HUES6 (cell line): ENCODE data around the gene TENM3.
"Not testable (repeated sequence)": the region's sequence is repeated elsewhere in the genome, so short reads cannot be mapped to it uniquely, and the experiment has no call there.

Source experiments
- H3K27ac ChIP-seq: 2 replicates; pipeline ENCODE4 v1.7.0; 2013; ENCODE audit warnings: low read depth, mild to moderate bottlenecking, low read length, inconsistent platforms
- H3K27me3 ChIP-seq: 2 replicates; pipeline ENCODE4 v1.6.1; 2013; ENCODE audit warnings: low read length; ENCODE audit not compliant: control insufficient read depth, insufficient read depth
- H3K36me3 ChIP-seq: 2 replicates; pipeline ENCODE4 v1.6.1; 2013; ENCODE audit warnings: low read length; ENCODE audit not compliant: control insufficient read depth, insufficient read depth
- H3K4me1 ChIP-seq: 2 replicates; pipeline ENCODE4 v1.6.1; 2013; ENCODE audit warnings: low read length; ENCODE audit not compliant: control insufficient read depth, insufficient read depth
- H3K4me3 ChIP-seq: 2 replicates; pipeline ENCODE4 v1.5.1; 2013; ENCODE audit warnings: low read depth, low read length
- H3K9ac ChIP-seq: one replicate; pipeline ENCODE4 v1.6.1; 2013; ENCODE audit warnings: mild to moderate bottlenecking, low read length
- H3K9me3 ChIP-seq: 2 replicates; pipeline ENCODE4 v1.6.1; 2013; ENCODE audit warnings: low read depth, low read length; ENCODE audit not compliant: control insufficient read depth, insufficient read depth

The TENM3 gene

DNA sequence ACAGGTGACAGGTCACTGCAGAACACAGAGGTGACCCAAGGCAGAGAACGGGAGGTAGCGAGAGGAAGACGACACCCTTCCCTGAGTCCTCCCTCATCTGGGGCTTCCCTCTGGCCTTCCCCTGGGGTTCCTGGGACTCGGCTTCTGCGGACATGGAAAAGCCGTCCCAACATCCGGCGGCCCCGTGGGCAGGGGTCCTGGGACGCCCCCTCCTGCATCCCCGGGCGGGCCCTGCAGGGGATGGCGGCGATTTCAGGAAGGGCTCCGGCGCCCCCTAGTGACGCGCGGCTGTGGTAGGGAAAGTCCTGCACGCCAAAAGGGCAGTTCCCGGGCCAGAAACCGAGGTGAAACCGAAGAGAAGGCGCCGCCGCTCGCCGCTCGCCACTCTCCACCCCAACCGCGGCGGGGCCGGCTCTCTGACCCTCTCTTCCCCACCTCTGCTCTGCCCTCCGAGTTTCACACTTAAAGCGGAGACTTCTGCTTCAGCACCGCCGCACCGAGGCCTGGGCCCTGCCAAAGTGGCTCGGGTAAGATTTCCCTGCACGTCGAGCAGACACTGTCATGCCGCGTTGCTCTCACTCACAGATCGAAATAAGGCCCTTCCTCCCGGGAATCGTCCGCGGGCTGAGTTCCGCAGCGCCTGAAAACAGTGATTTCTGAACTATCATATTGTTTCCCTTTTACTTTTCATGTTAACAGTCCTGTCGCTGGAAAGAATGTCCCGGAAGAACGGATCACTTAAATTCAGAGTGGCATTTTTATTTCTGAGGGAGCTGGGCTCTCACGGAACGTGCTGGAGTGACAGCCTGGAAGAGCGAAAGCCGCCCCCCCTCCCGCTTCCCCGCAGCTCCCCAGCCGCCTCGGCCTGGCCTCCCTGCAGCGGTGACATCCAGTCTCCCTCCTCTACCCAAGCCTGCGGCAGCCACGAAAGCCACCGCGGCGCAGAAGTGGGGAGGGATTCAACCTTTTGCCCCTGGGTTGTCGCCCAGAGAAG is 563.4 kb downstream of the TENM3 start:
- Histone ChIP-seq H3K27me3 (peaks cover 11% of the 10 kb centered on the region; the same call in 1 of the 2 replicates), H3K4me3 (peak overlapping the region; percentile 69), H3K4me1 (peaks cover 7% of the 10 kb centered on the region; the same call in 1 of the 2 replicates), H3K36me3 (peaks cover 4% of the 10 kb centered on the region), H3K9me3 (peaks cover 31% of the 10 kb centered on the region), H3K9ac (peak overlapping the region; percentile 53), H3K27ac (no peak overlapping the region)

GRCh38 chr4:182807346-182807745 is 564.1 kb downstream of the TENM3 start:
- Histone ChIP-seq H3K27ac (no peak overlapping the region), H3K9ac (no peak overlapping the region), H3K4me3 (peak overlapping the region; percentile 69)

DNA sequence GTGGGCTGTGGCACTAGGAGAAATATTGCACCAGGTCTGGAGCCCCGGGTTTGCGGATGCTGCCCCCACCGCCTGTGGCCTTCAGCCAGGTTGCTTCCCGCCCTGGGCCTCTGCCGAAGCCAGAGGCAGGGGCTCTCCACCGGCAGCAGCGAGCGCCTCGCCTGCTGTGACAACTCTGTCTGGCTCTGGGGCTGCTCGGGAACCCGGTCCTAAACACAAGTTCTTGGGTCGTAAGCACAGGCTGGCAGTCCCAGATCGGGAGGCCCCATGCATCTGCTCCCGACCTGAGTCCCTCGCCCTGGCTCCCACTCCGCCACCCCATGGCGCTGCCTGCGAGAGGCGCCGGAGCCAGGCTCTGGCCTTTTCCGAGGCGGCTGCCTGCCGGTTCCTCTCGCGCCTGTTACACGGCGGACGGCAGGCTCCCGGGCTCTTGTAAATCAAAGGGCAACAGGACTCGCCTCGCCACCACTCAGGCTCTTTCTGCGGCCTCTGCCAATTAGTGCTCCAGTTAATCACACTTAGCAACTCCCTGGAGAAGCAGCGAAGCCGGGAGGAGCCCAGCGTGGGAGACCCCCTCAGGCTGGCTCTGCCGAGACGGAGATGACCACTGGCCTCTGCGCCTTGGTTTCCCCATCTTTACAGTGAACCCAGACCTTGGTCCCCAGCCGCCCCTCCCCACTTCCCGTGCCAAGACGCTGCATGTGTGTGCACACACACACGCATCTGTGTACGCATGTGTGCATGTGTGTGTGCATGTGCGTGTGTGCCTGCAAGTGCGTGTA is 564.8 kb downstream of the TENM3 start:
- H3K27me3 ChIP-seq, result peaks cover 11% of the 10 kb centered on the region; the same call in 1 of the 2 replicates
- H3K9ac ChIP-seq, result no peak overlapping the region
- H3K4me1 ChIP-seq, result peaks cover 7% of the 10 kb centered on the region; the same call in 1 of the 2 replicates
- no peak overlapping the region for H3K4me3 ChIP-seq
- peaks cover 4% of the 10 kb centered on the region for H3K36me3 ChIP-seq
- H3K9me3 ChIP-seq, result peaks cover 41% of the 10 kb centered on the region
- no peak overlapping the region for H3K27ac ChIP-seq

More at GRCh38 chr4:182807346-182807745, 564.1 kb downstream of the TENM3 start:
- Histone ChIP-seq H3K27me3 (peaks cover 11% of the 10 kb centered on the region; the same call in 1 of the 2 replicates), H3K4me1 (peaks cover 7% of the 10 kb centered on the region; the same call in 1 of the 2 replicates), H3K9me3 (peaks cover 39% of the 10 kb centered on the region), H3K36me3 (peaks cover 4% of the 10 kb centered on the region)

- H3K9me3 ChIP-seq, result peaks cover 50% of the 10 kb centered on the region
- no peak overlapping the region for H3K27ac ChIP-seq
- H3K27me3 ChIP-seq, result peaks cover 11% of the 10 kb centered on the region; the same call in 1 of the 2 replicates
- H3K4me1 ChIP-seq, result peaks cover 8% of the 10 kb centered on the region; the same call in 1 of the 2 replicates
- no peak overlapping the region for H3K4me3 ChIP-seq
- no peak overlapping the region for H3K9ac ChIP-seq
- peaks cover 4% of the 10 kb centered on the region for H3K36me3 ChIP-seq
These were observed 565.6 kb downstream of the TENM3 start for GRCh38 chr4:182808673-182809416.

DNA sequence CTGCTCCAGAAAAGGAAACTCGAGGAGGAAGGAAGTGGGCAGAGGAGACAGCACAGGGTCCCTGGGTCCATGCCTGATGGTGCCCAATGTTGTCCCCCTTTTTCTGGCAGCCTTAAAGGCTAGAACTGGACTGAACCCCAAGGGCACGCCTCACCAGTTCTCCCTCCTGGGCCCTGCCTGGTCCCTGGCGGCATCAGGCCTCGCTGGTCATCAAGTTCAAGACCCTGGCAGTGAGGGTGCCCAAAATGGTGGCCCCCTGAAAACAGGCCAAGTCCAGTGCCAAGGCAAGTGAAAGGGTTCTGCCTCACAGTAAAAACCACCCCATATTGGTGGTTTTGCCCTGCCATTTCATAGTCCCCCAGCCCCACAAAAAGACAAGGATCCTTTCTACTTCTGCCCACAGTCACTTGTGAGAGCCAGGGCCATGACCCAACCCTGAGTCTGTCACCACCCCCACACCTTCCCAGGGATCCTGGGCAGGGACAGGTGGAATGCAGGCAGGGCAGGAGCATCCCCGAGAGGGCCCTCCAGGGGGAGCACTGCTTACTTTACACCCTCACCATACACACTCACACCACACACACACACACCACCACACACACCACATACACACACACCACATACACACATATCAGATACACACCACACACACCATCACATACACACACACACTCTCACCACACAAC is 566.4 kb downstream of the TENM3 start:
- Histone ChIP-seq H3K36me3 (peaks cover 4% of the 10 kb centered on the region), H3K4me3 (no peak overlapping the region), H3K9me3 (peaks cover 53% of the 10 kb centered on the region), H3K27me3 (peaks cover 11% of the 10 kb centered on the region; the same call in 1 of the 2 replicates), H3K9ac (no peak overlapping the region), H3K27ac (no peak overlapping the region), H3K4me1 (peaks cover 10% of the 10 kb centered on the region; the same call in 1 of the 2 replicates)

DNA sequence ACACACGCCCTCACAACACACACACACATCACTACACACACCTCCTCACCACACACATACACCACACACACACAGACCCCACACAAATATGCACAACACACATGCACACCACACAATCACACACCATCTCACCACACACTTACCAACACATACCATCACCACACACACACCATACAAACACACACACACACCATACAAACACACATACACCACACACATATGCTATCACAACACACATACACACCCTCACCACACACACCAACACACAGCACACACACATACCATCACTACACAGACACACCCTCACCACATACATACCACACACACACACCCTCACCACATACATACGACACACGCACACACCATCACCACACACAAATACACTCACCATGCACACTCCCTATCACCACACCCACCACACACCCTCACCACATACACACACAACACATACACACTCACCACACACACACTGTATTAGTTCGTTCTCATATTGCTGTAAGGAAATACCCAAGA is 567.0 kb downstream of the TENM3 start:
- Histone ChIP-seq H3K9me3 (peaks cover 53% of the 10 kb centered on the region), H3K9ac (no peak overlapping the region), H3K36me3 (peaks cover 4% of the 10 kb centered on the region), H3K27me3 (peaks cover 11% of the 10 kb centered on the region; the same call in 1 of the 2 replicates), H3K4me1 (peaks cover 10% of the 10 kb centered on the region; the same call in 1 of the 2 replicates), H3K4me3 (no peak overlapping the region), H3K27ac (no peak overlapping the region)

DNA sequence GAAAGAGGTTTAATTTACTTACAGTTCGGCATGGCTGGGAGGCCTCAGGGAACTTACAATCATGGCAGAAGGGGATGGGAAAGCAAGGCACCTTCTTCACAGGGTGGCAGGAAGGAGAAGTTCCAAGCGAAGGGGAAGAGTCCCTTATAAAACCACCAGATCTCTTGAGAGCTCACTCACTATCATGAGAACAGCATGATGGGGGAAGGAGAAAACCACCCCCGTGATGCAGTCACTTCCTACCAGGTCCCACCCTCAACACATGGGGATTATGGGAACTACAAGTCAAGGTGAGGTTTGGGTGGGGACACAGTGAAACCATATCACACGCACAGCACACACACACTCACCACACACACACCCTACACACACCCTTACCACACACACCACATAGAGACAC is 569.7 kb downstream of the TENM3 start:
- Histone ChIP-seq H3K36me3 (peaks cover 4% of the 10 kb centered on the region), H3K27me3 (no peaks in the 10 kb centered on the region), H3K9ac (no peak overlapping the region), H3K4me1 (peaks cover 4% of the 10 kb centered on the region; the same call in 1 of the 2 replicates), H3K9me3 (peaks cover 53% of the 10 kb centered on the region), H3K27ac (no peak overlapping the region), H3K4me3 (no peak overlapping the region)

GRCh38 chr4:182814065-182814464 is 570.9 kb downstream of the TENM3 start:
- Histone ChIP-seq H3K9ac (peak overlapping the region; percentile 26), H3K9me3 (peaks cover 44% of the 10 kb centered on the region)
- not testable (repeated sequence) for H3K27ac ChIP-seq, H3K4me1 ChIP-seq, H3K27me3 ChIP-seq, H3K4me3 ChIP-seq, H3K36me3 ChIP-seq

DNA sequence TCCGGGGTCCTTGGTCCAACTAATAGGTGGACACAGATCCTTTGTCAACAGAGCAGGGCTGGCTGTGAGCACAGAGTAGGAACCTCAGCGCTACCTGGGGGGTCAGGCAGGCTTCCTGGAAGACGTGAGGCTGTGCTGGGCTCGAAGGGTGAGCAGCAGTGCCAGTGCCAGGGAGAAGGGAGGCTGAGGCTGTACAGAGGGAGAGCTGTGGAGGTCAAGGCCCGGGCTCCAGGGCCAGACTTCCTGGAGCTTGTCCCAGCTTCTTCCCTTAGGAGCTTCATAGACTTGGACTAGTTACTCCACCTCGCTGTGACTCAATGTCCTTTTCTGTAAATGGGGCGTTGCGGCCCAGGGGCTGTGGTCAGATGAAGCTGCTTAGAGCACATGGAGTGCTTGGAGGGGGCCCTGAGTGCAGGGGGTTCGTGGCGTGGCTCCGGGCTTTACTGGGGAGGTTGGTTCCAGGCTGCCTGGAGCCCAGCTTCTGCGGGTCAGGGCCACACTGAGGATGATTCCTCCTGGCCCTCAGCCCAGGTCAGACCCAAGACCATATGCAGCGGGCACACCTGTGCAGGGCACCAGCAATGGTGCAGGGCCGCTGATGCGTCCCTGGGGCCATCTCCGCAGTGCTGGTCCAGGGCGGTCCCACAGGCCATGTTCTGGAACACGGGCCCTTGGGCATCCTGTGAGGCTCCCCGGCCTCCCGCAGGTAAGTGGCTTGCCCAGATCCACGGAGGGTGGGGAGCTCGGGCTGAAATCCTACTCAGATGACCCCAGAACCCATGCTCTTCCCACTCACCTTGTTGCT is 575.9 kb downstream of the TENM3 start:
- H3K9me3 ChIP-seq, result peaks cover under 1% of the 10 kb centered on the region; the same call in 1 of the 2 replicates
- H3K27ac ChIP-seq, result no peak overlapping the region
- no peaks in the 10 kb centered on the region for H3K27me3 ChIP-seq
- H3K4me1 ChIP-seq, result peaks cover 4% of the 10 kb centered on the region; the same call in 1 of the 2 replicates
- H3K9ac ChIP-seq, result no peak overlapping the region
- no peak overlapping the region for H3K4me3 ChIP-seq
- H3K36me3 ChIP-seq, result no peaks in the 10 kb centered on the region
